Heart left ventricle (tissue), 13 donors: ENCODE results near the gene ALDH18A1.

ENCODE experiments used
- CTCF ChIP-seq, 12 donors: fragments of 200-600 bp; sonication (generic) in 4 of 12; IDR thresholded peaks; one replicate each; pipeline versions ENCODE4 v1.5.0 to v1.8.0; 2018 to 2022; ENCODE audit warnings: antibody characterized with exemption in 12 of 12, mild to moderate bottlenecking in 5 of 12
- POLR2A ChIP-seq, 2 donors: fragments of 450-650 bp; IDR thresholded peaks; one replicate each; pipeline ENCODE4 v1.6.1; 2017; ENCODE audit warnings: antibody characterized with exemption in 2 of 2, mild to moderate bottlenecking in 2 of 2, moderate library complexity in 2 of 2
- donor health status: ischemic (EF 13 %, LVEDD 7.1; RV severe dilation, severe dysfunction).
- donor health status: DM: no; HTN: yes; CAD: no.
- donor health status: DM: no; HTN: no; CAD: no.
- donor health status: ischemic (EF 25% LVEDD 6.9; RV normal size, moderate dysfunction).
- donor health status: ischemic (EF 25% LVEDD 5.7; RV mildly dilated, moderate dysfunction).
- donor health status: ischemic (EF 35%, LVEDD 5.7; RV mildly dilated, moderate dysfunction).
- donor health status: nonischemic (EF 11% LVEDD 7.7; RV severe dilation, severe dysfunction).
- donor health status: DM: yes; HTN: yes; CAD: no.
- donor health status: PGD.
- donor health status: ischemic (EF 29% LVEDD 5.4; RV normal size, mild dysfunction).
- donor health status: nonischemic (EF 23%, LVEDD 6.1; RV moderate dilation, normal function).

- TF ChIP-seq CTCF (IDR thresholded peaks at IDR 0.05) (no peak), POLR2A (IDR thresholded peaks at IDR 0.05) (no peak)
These were observed 43.2 kb downstream of the ALDH18A1 start for GRCh38 chr10:95613330-95613729.
